Ascending aorta (tissue), 2 donors: ENCODE results near the gene AMIGO3. TPM values are rescaled to one million over a fixed set of nuclear protein-coding genes. Genes with fewer than 3 reads are reported as not detected.

Source experiments
- DNase-seq, 2 donors: peaks; one replicate each; pipeline ENCODE4 v3.0.0-alpha.2; 2019; ENCODE audit warnings: low spot score in 2 of 2
- H3K27ac ChIP-seq, 2 donors: fragments of 200-600 bp; sonication (generic); one replicate each; pipeline ENCODE4 v1.5.1; 2016 to 2017; ENCODE audit warnings: mild to moderate bottlenecking in 1 of 2
- H3K27me3 ChIP-seq: fragments of 200-600 bp; sonication (generic); one replicate; pipeline ENCODE4 v1.5.1; 2017
- H3K36me3 ChIP-seq, 2 donors: fragments of 200-600 bp; sonication (generic); one replicate each; pipeline ENCODE4 v1.5.1; 2016
- H3K4me1 ChIP-seq, 2 donors: fragments of 200-600 bp; sonication (generic); one replicate each; pipeline ENCODE4 v1.5.1; 2016 to 2017; ENCODE audit warnings: mild to moderate bottlenecking in 1 of 2
- H3K4me3 ChIP-seq, 2 donors: fragments of 200-600 bp; sonication (generic); one replicate each; pipeline ENCODE4 v1.5.1; 2016 to 2017; ENCODE audit warnings: mild to moderate bottlenecking in 1 of 2
- H3K9me3 ChIP-seq, 2 donors: fragments of 200-600 bp; sonication (generic); one replicate each; pipeline ENCODE4 v1.5.1; 2016
- CTCF ChIP-seq, 3 experiments: fragments of 200-600 bp in 2 of 3; fragments of 450-650 bp in 1 of 3; sonication (generic) in 2 of 3; IDR thresholded peaks; one replicate each; pipeline ENCODE4 v1.5.1; 2016 to 2019; ENCODE audit warnings: antibody characterized with exemption in 3 of 3, mild to moderate bottlenecking in 1 of 3, moderate library complexity in 1 of 3
- intact Hi-C: fragments of 100-400 bp; cut with DNase I; formaldehyde crosslinking; loops from one replicate; pipeline ENCODE4 v1.15.1; 2023
- total RNA-seq: library from RNA; depleted of rRNA; stranded (reverse); fragments of >200 nt; gene quantifications from one replicate; pipeline ENCODE4 v1.1.0, GENCODE V29; 2016

AMIGO3 gene
- total RNA-seq, 1 donor from 2014 or later = 0.43 TPM

- peaks cover 6 to 7% of the 10 kb centered on the region in 2 donors for H3K4me1 ChIP-seq
- no peak overlapping the region for H3K27ac ChIP-seq
- no peaks in the 10 kb centered on the region for H3K27me3 ChIP-seq
- no peaks in the 10 kb centered on the region for H3K9me3 ChIP-seq
- H3K36me3 ChIP-seq = peaks cover 7 to 37% of the 10 kb centered on the region in 2 donors
- H3K4me3 ChIP-seq = no peak overlapping the region
- intact Hi-C loops = no loop called here
- no peak for TF ChIP-seq CTCF (IDR thresholded peaks at IDR 0.05)
- DNase-seq = no peak
These were observed 3.3 kb downstream of the AMIGO3 start for GRCh38 chr3:49716169-49716568.

DNA sequence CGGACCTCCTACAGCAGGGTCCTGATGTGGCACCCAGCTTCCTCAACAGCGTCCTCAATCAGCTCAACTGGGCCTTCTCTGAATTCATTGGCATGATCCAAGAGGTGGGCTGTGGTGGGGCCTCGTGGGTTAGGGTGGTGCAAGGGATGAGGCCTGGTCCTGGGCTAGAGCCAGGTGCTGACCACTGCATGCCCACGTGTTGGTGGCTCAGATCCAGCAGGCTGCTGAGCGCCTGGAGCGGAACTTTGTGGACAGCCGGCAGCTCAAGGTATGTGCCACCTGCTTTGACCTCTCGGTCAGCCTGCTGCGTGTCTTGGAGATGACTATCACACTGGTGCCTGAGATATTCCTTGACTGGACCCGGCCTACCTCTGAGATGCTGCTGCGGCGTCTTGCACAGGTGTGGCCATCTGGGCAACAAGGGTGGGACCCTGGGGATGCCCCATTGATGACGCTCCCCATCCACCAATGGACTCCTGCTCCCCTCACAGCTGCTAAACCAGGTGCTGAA is 3.8 kb downstream of the AMIGO3 start:
- Histone ChIP-seq H3K27ac (no peak overlapping the region), H3K4me1 (peaks cover 6 to 7% of the 10 kb centered on the region in 2 donors), H3K27me3 (no peaks in the 10 kb centered on the region), H3K36me3 (peaks cover 7 to 32% of the 10 kb centered on the region in 2 donors), H3K9me3 (no peaks in the 10 kb centered on the region), H3K4me3 (no peak overlapping the region)
- DNase-seq = no peak
- TF ChIP-seq CTCF (IDR thresholded peaks at IDR 0.05) = no peak
- intact Hi-C loops = no loop called here

GRCh38 chr3:49714728-49715550 is 4.5 kb downstream of the AMIGO3 start:
- Histone ChIP-seq H3K4me1 (peaks cover 6 to 7% of the 10 kb centered on the region in 2 donors), H3K27me3 (no peaks in the 10 kb centered on the region), H3K36me3 (peaks cover 7 to 29% of the 10 kb centered on the region in 2 donors), H3K27ac (no peak overlapping the region), H3K9me3 (no peaks in the 10 kb centered on the region), H3K4me3 (no peak overlapping the region)
- DNase-seq = no peak
- intact Hi-C loops = no loop called here
- no peak for TF ChIP-seq CTCF (IDR thresholded peaks at IDR 0.05)

GRCh38 chr3:49713336-49714105 is 6.0 kb downstream of the AMIGO3 start:
- intact Hi-C loops = no loop called here

More at GRCh38 chr3:49713336-49714105, 6.0 kb downstream of the AMIGO3 start:
- Histone ChIP-seq H3K9me3 (no peaks in the 10 kb centered on the region), H3K36me3 (peaks cover 7 to 29% of the 10 kb centered on the region in 2 donors), H3K27ac (no peak overlapping the region), H3K27me3 (no peaks in the 10 kb centered on the region), H3K4me3 (no peak overlapping the region), H3K4me1 (peaks cover 0 to under 1% of the 10 kb centered on the region in 2 donors)
- no peak for TF ChIP-seq CTCF (IDR thresholded peaks at IDR 0.05)
- no peak for DNase-seq
